NAMALWA (cell line): Measurements from ENCODE around the gene SIK2.

ENCODE experiments used
- DNase-seq: peaks from one replicate; pipeline ENCODE4 v3.0.0-alpha.2; 2015; ENCODE audit warnings: low spot score

Gene SIK2

DNA sequence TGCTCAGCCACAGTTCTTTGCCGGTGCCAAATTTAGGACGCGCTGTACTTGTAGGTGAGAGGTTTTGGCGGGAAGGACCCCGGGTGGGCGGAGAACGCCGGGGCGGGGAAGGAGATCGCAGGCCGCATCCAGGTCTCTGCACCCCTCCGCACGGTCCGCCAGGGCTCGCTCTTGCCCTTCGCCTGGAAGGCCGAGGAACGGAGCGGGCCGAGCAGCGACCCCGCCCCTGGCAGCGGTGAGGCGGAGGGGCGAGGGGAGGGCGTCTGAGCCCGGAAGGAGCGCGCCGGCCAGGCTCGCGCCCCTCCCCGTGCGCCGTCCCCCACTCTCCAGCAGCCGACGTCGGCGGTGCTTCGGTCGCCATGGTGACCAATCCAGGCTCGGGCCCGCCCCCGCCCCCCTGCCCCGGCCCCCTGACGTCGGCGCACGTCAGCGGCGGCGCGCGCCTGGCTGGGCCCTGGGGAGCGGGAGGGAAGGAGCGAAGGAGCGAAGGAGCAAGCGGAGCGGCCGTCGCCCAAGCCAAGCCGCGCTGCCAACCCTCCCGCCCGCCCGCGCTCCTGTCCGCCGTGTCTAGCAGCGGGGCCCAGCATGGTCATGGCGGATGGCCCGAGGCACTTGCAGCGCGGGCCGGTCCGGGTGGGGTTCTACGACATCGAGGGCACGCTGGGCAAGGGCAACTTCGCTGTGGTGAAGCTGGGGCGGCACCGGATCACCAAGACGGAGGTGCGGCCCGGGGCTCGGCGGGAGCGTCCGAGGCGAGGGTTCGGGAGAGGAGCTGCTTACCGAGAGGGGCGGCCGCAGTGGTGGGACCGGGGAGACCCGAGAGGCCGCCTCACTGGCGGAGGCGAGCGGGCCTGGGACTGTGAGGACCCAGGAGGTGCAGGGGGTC lies at the start of gene SIK2:
Gene SIK2, plus strand, starts transcription at position 471 of the 886 bp plus-strand sequence. Its CDS starts 115 bp downstream, at position 586.
- DNase-seq, result peak; percentile 97

DNA sequence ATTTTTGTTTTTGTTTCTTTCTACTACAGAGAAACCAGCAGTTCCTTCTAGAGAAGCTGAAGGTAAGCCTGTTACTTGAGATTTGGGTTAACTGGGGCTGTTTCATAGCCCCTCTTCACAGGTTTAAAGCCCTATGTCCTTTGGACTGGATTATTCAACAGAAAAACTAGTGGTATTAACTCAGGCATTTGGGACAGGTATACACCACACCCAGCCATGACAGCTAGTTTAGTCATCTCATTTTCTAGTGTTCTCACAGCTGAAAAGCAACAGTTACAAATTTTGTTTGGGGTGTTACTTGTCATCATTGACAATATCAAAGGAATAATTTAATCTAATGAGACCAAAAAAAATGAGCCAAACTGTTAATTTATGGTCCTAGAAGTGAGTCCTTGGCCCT lies 47.7 kb upstream of the SIK2 start:
- DNase-seq, result no peak

DNA sequence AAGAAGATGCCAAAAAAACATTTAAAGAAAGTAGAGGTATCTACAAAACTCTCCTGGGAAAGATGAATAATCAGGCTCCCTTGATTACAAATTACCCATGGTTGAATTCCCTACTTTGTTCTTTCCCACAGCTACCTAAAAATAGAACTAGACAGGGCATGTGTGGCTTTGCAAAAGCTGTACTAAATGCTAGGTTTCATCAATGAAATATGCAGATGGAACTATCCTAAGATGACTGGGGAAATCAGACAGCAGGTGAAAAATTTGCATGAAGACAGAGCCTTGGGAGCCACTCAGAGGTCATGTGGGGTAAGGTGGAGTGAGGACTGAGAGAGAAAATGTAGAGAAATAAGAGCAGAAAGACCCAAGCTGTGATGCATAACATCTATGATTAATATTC lies 47.0 kb upstream of the SIK2 start:
- no peak for DNase-seq

DNA sequence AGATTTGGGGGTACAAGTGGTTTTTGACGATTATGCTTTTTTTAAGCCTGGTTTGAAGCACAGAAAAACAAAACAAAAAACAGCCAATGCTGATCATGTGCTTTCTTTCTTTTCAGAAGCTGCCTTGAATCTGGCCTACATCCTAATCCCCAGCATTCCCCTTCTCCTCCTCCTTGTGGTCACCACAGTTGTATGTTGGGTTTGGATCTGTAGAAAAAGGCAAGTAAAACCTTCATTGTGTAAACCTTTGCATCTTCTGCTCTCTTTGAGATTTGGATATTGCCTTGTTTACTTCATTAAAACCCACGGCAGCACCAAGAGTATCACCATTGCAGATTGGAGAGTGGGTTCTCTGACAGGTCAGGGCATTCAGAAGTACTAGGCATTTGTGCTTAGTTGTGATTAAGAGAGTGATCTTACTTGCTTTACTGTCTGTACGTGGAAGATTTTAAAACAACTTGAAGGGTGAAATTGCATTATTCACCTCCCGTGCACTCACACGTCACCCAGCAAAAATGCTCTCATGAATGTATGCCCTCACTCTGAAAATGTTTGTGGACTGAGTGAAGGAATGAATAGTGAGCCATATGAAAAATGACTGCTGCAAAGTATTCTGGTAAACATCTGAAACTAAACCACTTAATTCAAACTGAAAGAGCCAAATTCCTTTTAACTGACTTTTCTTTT lies 44.7 kb upstream of the SIK2 start:
- no peak for DNase-seq

DNA sequence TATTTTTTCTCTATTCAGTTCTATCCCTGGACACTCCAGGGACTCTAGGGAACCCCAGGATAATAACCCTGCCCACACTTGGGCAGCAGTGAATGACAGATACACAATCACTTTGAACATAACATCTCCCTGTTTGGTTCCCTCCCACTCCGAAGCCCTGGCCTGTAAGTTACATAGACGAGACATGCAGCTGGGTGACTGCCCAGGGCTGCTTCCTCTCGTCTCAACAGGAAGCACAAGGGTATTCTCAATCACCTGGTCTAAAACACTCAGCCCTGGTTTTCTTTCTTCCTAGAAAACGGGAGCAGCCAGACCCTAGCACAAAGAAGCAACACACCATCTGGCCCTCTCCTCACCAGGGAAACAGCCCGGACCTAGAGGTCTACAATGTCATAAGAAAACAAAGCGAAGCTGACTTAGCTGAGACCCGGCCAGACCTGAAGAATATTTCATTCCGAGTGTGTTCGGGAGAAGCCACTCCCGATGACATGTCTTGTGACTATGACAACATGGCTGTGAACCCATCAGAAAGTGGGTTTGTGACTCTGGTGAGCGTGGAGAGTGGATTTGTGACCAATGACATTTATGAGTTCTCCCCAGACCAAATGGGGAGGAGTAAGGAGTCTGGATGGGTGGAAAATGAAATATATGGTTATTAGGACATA lies 42.3 kb upstream of the SIK2 start:
- DNase-seq, result no peak

DNA sequence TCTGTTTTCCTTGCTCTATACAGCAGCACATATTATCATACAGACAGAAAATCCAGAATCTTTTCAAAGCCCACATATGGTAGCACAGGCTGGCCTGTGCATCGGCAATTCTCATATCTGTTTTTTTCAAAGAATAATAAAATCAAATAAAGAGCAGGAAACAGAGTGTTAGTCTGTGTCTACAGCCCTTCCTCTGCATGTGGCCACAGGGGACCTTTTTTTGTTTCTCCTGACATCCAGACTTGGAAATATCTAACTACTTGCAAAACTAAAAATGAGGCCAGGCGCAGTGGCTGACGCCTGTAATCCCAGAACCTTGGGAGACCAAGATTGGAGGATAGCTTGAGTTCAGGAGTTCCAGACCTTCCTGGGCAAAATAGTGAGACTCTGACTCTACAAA lies 41.4 kb upstream of the SIK2 start:
- DNase-seq, result no peak

DNA sequence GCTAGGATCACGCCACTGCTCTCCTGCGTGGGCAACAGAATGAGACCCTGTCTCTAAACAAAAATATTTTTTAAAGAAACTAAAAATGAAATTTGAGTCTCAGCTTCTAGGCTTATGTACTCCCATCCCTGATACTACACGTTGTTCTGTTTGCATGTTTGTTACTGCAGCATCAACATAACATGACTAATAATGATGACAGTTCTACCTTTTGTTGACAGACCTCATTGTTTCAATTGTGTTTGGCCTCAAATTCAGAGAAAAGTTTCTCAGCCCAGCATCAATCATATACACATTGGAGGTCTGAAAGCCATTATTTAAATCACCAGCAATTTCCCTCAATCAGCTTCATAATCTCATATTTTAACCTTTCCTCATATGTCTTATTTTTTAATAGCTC lies 40.9 kb upstream of the SIK2 start:
- DNase-seq, result no peak

DNA sequence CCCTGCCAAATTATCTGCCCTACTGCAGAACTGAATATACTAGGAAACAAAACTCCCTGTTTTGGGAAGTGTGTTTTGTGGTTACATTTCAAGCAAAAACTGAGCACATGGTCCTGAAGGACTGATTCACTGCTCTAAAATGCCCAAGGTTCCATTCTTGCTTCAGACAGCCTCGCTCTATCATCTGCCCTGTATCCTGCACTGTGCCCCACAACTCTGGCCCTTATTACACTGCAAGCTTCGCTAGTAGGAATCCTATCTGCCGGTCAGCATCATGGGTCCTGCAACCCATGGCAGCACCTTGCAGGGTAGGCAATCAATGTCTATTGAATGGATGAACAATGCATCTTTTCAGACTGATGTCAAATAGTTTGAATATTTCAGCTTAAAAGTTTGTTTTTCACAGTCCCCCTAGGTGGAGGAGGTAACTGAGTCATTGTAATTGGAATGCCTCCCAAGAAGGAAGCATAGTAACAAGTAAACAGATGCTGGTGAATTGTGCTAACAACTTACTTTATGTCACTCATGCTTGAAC lies 40.4 kb upstream of the SIK2 start:
- DNase-seq, result no peak

DNA sequence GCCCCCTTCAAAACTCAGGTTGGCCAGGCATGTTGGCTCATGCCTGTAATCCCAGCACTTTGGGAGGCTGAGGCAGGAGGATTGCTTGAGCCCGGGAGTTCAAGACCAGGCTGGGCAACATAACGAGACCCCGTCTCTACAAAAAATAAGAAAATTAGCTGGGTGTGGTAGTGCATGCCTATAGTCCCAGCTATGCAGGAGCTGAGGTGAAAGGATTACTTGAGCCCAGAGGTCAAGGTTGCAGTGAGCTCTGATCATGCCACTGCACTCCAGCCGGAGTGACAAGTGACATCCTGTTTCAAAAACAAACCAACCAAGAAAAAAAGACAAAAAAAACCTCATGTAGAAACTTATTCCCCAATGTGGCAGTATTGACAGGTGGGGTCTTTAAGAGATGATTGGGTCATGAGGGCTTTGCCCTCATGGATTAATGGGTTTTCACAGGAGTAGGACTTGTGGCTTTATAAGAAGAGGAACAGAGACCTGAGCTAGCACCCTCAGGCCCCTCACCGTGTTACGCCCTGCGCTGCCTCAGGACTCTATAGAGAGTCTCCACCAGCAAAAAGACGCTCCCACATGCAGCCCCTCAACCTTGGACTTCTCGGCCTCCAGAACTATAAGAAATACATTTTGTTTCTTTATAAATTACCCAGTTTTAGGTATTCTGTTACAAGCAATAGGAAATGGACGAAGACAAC lies 39.4 kb upstream of the SIK2 start:
- no peak for DNase-seq

DNA sequence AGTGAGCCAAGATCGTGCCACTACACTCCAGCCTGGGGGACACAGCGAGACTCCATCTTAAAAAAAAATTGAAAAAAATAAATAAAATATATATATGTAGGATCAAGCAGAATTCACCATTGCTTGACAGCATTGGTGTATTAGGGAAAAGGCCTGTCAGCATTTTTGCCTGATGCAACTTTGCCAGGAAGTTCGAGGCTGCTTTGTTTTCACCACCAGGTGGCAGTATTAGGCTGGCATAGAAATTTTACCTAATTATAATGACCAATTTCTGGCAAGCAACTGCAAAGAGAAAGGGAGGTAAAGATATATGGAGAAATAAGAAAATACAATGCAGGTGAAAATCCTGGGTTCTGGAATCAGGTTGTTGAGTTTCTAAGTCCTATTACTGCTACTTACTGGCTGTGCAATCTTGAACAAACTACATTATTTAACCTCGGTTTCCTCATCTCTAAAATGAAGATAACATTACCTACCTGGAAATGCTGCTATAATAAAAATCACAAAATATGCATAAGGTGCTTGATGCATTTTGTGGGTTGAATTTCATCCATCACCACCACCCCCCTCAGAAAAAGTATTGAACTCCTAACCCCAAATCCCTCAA lies 37.0 kb upstream of the SIK2 start:
- DNase-seq, result peak; percentile 78

DNA sequence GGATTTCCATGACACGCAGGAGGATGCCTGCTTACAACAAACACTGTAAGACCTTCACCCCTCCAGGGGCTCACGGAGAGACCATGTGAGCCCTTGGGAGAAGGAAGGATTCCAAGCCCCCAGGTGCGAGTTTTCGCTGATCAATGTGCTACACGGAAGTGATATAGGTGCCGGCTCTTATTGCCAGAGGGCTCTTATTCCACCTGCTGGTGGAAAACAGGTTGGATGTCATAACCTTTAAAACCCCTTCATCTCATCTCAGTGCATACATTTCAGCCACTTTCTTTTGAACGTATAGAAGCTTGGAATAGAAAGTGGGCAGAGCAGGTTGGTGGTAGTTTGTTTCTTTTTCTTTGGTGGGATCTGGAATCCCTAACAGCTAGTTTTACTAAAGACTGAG lies 35.9 kb upstream of the SIK2 start:
- DNase-seq, result no peak

DNA sequence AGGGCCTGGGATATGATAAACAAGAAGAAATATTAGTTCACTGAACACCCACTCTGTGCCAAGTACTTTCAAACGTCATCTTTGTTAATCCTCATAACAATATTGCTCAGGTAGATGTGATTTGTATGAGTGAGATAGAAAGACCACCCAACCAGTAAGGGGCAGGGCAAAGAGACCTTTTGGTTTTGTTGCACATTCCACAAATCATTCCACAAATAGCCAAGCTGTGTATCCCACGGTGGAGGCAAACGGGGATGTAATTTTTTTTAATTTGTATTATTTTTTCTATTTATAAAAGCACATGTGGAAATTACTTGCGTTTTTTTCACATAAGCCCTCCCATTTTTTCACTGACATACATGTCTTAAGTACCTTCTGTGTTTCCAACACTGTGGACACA lies 32.8 kb upstream of the SIK2 start:
- DNase-seq, result no peak

DNA sequence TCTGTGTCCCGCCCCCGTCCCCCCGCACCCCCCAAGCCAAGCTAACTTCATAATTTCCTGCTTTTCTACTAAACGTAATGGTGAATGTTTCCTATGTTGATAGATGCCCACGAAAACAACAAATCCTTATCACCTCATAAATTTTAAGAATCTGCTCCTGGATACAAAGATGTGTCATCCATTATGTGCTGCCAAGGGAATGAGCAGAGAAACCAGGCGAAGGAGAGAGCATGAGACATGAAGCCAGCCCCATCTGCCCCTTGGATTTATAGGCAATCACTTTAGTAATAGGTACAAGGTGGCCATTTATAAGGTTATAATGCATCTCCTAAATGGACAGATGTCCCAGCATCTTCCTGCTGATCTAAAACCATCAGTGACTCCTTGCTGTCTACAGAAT lies 31.5 kb upstream of the SIK2 start:
- no peak for DNase-seq

DNA sequence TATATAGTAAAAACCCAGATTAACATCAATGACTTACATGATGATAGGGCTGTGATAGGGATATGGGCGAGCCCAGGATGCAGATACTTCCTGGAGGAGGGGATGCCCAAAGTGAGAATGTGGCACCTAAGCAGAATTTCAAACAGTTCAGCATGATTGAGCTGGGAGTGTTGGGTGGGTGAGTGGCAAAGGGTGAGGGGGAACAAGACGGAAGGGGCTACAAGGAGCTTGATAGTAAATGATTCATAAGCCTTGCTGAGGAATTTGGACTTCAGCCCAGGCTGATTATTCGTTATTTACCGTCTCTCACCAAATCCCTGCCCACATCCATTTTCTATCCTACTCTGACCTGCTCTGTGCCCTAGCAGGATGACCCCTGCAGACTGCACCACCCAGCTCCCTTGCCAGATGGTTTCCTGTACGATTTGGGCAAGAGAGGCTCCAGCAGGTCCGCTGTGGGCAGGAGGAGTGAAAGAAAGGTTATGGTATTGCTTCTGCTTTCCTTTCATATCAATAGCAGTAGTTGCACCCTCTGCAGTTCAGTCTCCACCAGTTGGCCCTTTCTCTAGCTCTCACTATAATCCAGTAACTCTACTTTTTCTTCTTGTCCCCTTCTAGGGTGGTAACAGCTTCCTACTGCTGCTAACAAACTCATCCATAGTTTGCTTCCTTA lies 30.3 kb upstream of the SIK2 start:
- DNase-seq, result no peak

DNA sequence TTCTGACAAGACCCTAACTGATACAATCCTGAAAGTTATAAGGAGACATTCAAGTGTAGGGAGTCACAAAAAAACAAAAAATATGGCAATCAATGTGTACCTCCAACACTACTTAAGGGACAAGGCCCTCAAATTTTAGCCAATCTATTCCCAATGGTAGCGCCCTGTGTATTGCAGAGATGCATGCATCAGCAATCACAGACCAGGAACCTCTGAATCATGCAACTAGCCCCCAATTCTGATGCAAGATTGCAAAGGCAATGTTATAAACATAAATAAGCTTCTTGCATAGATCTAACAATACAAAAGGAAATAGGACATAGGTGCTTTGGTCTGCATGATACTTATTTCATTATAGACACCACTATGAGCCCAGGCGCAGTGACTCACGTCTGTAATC lies 29.7 kb upstream of the SIK2 start:
- no peak for DNase-seq

DNA sequence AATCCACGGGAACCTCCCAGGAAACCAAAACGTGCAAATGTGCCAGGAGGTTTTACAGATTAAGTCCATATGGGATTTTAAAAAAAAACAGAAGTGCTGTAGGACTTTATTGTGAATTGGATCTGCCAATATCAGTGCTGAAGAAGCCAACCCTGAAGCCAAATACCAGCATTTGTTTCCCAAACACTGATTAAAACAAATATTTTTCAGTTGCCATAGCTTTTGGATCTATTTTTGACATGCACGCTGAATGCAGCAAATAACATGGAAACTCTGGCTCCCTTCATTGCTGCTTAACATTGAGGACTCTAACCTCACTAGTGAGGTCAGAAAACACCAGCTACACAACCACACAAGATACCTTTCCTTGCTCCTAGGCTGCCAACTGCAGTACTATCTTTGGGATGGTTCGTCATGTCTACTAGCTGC lies 28.4 kb upstream of the SIK2 start:
- no peak for DNase-seq

DNA sequence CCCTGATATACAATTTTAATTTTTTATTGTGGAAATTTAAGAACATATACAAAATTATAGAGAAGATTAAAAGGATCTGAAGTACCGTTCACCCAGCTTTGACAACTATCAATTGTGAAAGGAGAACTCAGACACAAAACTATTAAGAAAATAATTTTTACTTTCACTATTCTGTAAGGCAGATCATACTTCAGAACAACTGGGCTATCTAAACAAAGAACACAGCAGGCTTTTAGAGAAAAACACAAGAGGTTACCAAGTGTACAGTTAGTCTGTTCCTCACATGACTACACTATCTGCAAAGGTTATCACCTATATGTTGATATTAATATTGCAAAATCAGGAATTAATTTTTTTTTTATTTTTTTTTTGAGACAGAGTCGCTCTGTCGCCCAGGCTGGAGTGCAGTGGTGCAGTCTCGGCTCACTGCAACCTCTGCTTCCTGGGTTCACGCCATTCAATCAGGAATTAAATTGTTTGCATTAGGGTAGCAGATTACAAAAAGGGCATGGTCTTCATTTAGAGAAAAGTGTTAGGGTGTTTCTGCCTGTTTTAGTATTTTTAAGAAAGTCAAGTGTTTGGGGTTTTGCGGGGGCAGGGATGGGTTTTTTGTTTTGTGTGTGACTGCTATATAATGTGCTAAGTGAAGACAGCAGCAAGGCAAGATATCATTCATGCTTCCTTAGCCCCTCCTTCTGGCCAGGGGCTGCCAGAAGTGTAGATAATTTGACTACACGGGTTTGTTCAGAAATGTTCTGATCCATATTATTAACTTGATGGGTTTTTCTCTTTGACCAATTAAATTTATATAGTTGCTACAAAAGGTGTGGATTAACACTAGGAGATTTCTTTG lies 27.6 kb upstream of the SIK2 start:
- peak; percentile 40 for DNase-seq

DNA sequence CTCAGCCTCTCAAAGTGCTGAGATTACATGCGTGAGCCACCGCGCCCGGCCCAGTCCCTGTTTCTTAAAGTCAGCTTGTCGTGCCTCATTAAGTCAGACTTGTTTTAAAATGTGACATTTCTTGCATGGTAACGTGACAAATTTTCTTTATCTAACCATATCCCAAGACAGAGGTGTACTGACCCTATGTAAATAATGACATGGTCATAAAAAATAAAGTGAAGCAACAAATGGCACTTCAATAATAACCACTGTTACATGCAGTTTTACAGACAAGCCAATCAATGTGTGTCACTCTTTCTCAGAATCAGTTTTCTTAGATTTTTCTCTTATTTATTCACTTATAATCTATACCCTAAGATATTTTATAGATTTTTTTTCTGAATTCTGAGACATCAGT lies 26.5 kb upstream of the SIK2 start:
- DNase-seq, result no peak

DNA sequence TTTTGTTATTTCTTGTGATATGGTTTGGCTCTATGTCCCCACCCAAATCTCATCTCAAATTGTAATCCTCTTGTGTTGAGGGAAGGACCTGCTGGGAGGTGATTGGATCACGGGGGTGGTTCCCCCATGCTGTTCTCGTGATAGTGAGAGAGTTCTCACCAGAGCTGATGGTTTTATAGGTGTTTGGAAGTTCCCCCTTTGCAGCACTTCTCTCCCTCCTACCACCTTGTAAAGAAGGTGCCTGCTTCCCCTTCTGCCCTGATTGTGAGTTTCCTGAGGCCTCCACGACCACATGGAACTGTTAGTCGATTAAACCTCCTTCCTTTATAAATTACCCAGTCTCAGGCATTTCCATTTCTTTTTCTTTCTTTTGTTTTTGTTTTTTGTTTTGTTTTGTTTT lies 24.4 kb upstream of the SIK2 start:
- DNase-seq, result no peak

DNA sequence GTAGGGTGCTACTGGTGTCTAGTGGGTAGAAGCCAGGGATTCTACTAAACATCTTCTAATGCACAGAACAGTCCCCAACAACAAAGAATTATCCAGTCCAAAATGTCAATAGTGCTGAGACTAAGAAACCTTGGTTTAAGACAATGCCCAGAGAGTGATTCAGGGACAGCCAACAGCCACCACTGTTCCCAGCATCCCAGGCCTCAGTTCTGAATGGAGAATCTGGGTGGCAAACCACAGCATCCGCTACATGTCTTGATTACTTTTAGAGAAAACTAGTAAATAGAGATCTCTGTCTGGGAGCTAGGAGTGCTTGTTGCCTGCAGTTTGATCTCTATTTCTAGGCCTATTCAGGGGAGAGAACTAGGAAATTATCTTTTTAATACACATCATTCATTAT lies 20.9 kb upstream of the SIK2 start:
- no peak for DNase-seq
